Ishikawa (cell line): Measurements from ENCODE around the gene DAPK3.

Experiments used
- CEBPB ChIP-seq: IDR thresholded peaks from 2 replicates; pipeline ENCODE4 v1.6.1; 2012
- CREB1 ChIP-seq: IDR thresholded peaks from 2 replicates; pipeline ENCODE4 v1.6.1; 2012; ENCODE audit warnings: low read depth
- EP300 ChIP-seq: IDR thresholded peaks from 2 replicates; pipeline ENCODE4 v1.6.1; 2012; ENCODE audit warnings: borderline replicate concordance
- FOXM1 ChIP-seq: IDR thresholded peaks from 2 replicates; pipeline ENCODE4 v1.6.1; 2012; ENCODE audit warnings: low read depth, borderline replicate concordance
- REST ChIP-seq: IDR thresholded peaks from 2 replicates; pipeline ENCODE4 v1.6.1; 2012; ENCODE audit warnings: low read depth, mild to moderate bottlenecking
- TAF1 ChIP-seq: IDR thresholded peaks from 2 replicates; pipeline ENCODE4 v1.6.1; 2012; ENCODE audit warnings: low read depth, mild to moderate bottlenecking
- TCF12 ChIP-seq: IDR thresholded peaks from 2 replicates; pipeline ENCODE4 v1.6.1; 2012; ENCODE audit warnings: low read depth
- TEAD4 ChIP-seq: IDR thresholded peaks from 2 replicates; pipeline ENCODE4 v1.6.1; 2012
- USF1 ChIP-seq: IDR thresholded peaks from 2 replicates; pipeline ENCODE4 v1.6.1; 2012
- YY1 ChIP-seq: IDR thresholded peaks from 2 replicates; pipeline ENCODE4 v1.6.1; 2012; ENCODE audit warnings: low read depth
- TF ChIP-seq, protein P1 (sequence below): IDR thresholded peaks from 2 replicates; pipeline ENCODE4 v1.6.1; 2012

DNA sequence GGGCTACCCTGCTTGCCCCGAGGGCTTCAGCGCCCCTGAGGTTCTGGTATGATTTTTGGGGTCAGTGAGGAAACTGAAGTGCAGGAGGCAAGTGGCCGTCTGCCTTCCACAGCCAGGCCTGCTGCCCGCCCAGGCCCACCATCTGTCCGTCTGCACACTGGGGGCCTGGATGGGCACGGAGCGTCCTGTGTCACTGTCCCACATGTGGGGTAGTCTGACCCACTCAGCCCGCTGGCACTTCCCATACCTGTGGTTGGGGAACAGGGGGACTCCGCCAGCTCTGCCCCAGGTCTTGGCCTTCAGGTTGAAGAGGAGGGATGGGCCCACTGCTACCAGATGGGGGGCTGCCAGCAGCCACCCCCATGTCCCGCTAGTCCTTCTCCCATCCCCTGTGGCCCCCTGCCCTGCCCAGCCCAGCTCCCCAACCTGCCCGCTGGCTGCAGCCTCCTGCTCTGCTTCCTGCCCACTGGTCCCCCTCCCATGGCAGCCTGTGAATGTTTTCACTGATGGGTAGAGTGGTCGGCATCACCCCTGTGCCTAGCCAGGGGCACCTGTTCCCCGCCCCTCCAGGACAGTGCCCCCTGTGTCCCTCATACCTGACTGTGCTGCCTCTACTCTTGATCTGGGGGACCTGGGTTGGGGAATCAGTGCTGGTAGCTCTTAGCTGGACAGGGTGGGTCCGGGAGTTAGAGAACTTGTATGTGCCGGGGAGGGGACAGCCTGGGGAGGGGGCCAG, 46.2 kb upstream of the DAPK3 start:
- TF ChIP-seq CEBPB = no peak
- TF ChIP-seq REST = no peak
- TF ChIP-seq EP300 = no peak
- no peak for TF ChIP-seq USF1
- TF ChIP-seq CREB1 = no peak
- no peak for TF ChIP-seq YY1
- TF ChIP-seq, protein P1, sequence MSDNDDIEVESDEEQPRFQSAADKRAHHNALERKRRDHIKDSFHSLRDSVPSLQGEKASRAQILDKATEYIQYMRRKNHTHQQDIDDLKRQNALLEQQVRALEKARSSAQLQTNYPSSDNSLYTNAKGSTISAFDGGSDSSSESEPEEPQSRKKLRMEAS = no peak
- no peak for TF ChIP-seq TEAD4
- TF ChIP-seq FOXM1 = no peak
- TF ChIP-seq TCF12 = no peak
- no peak for TF ChIP-seq TAF1
